Activated T-cell treated with anti-CD3 and anti-CD28 coated beads for 48 hours (primary cell): ENCODE results near the gene IL17RE.

ENCODE experiments used
- DNase-seq: peaks from one replicate; pipeline ENCODE4 v3.0.0-alpha.2; 2020; ENCODE audit warnings: low read depth

IL17RE gene

GRCh38 chr3:9951962-9952805 lies 49.5 kb downstream of the IL17RE start, which contains the start of gene PRRT3:
Gene PRRT3, minus strand, starts transcription at chr3:9952408. Its CDS starts 2,293 bp downstream, at chr3:9950115.
- peak; percentile 65 for DNase-seq

- no peak for DNase-seq
These were observed 52.4 kb downstream of the IL17RE start for GRCh38 chr3:9955067-9955502.

GRCh38 chr3:9955611-9956352 lies 53.1 kb downstream of the IL17RE start:
- DNase-seq: no peak

- DNase-seq: no peak
These were observed 54.6 kb downstream of the IL17RE start for GRCh38 chr3:9957214-9957613.

- no peak for DNase-seq
These were observed 62.7 kb downstream of the IL17RE start for GRCh38 chr3:9965200-9965875.
